Measurements from ENCODE around the gene NPNT.

NPNT gene

GRCh38 chr4:105921301-105921700 is 26.0 kb downstream of the NPNT start:
- no peak for DNase-seq

- no peak for DNase-seq
Measured at GRCh38 chr4:105923497-105924238, 28.4 kb downstream of the NPNT start.

GRCh38 chr4:105924341-105924740 is 29.1 kb downstream of the NPNT start:
- no peak for DNase-seq

- no peak for DNase-seq
Measured at GRCh38 chr4:105930698-105931097, 35.4 kb downstream of the NPNT start.

- no peak for DNase-seq
Measured at GRCh38 chr4:105933083-105933482, 37.8 kb downstream of the NPNT start.

- DNase-seq: no peak
Measured at GRCh38 chr4:105934386-105934785, 39.1 kb downstream of the NPNT start.

- DNase-seq: no peak
Measured at GRCh38 chr4:105936901-105937300, 41.6 kb downstream of the NPNT start.

GRCh38 chr4:105937759-105938158 is 42.5 kb downstream of the NPNT start:
- no peak for DNase-seq

- no peak for DNase-seq
Measured at GRCh38 chr4:105943234-105943633, 48.0 kb downstream of the NPNT start.

GRCh38 chr4:105944540-105944939 is 49.3 kb downstream of the NPNT start:
- no peak for DNase-seq

- no peak for DNase-seq
Measured at GRCh38 chr4:105946771-105947170, 51.5 kb downstream of the NPNT start.

GRCh38 chr4:105950701-105951100 is 55.4 kb downstream of the NPNT start:
- no peak for DNase-seq

GRCh38 chr4:105951198-105951597 is 55.9 kb downstream of the NPNT start:
- DNase-seq: no peak

GRCh38 chr4:105952591-105952990 is 57.3 kb downstream of the NPNT start:
- DNase-seq: no peak

- no peak for DNase-seq
Measured at GRCh38 chr4:105956569-105956968, 61.3 kb downstream of the NPNT start.

GRCh38 chr4:105957680-105958079 is 62.4 kb downstream of the NPNT start:
- DNase-seq: no peak

GRCh38 chr4:105963461-105964400 is 68.5 kb downstream of the NPNT start:
- DNase-seq: no peak

- DNase-seq: no peak
Measured at GRCh38 chr4:105965183-105965800, 70.0 kb downstream of the NPNT start.

- no peak for DNase-seq
Measured at GRCh38 chr4:105966051-105966450, 70.8 kb downstream of the NPNT start.

GRCh38 chr4:105967058-105967658 is 71.9 kb downstream of the NPNT start:
- DNase-seq: no peak

GRCh38 chr4:105969575-105969974 is 74.3 kb downstream of the NPNT start:
- DNase-seq: no peak

- DNase-seq: no peak
Measured at GRCh38 chr4:105970371-105970770, 75.1 kb downstream of the NPNT start.

GRCh38 chr4:105971036-105971435 is 75.8 kb downstream of the NPNT start:
- DNase-seq: no peak
